Stimulated activated CD8-positive, alpha-beta memory T cell treated with anti-CD3 and anti-CD28 coated beads, Interleukin-4, amount 100 ng/mL, for 48 hours (primary cell): ENCODE results near the gene DCTPP1.
A peak's percentile ranks its signal among the peaks of the same experiment; 100 is the strongest.

Experiments
- DNase-seq: peaks from one replicate; pipeline ENCODE4 v3.0.0-alpha.2; 2020

The DCTPP1 gene

DNA sequence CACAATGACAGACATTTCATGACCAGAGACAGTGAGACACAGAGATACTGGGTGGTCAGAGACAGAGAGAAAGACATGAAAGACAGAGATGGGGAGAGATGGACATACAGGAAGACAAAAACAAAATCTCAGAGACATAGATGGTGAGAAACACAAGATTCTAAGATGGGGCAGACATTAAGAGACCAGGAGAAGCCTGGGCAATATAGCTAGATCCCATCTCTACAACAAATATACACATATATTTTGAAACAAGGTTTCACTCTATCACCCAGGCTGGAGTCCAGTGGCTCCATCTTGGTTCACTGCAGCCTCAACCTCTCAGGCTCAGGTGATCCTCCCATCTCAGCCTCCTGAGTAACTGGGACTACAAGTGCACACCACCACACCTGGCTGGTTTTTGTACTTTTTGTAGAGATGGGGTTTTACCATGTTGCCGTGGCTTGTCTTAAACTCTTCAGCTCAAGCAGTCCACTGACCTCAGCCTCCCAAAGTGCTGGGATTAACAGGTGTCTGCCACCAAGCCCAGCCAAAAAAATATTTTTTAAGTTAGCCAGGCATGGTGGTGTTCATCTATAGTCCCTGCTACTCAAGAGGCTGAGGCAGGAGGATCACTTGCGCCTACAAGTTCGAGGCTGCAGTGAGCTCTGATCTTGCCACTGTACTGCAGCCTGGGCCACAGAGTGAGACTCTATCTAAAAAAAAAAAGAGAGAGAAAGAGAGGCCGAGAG is 49.6 kb downstream of the DCTPP1 start:
- no peak for DNase-seq

DNA sequence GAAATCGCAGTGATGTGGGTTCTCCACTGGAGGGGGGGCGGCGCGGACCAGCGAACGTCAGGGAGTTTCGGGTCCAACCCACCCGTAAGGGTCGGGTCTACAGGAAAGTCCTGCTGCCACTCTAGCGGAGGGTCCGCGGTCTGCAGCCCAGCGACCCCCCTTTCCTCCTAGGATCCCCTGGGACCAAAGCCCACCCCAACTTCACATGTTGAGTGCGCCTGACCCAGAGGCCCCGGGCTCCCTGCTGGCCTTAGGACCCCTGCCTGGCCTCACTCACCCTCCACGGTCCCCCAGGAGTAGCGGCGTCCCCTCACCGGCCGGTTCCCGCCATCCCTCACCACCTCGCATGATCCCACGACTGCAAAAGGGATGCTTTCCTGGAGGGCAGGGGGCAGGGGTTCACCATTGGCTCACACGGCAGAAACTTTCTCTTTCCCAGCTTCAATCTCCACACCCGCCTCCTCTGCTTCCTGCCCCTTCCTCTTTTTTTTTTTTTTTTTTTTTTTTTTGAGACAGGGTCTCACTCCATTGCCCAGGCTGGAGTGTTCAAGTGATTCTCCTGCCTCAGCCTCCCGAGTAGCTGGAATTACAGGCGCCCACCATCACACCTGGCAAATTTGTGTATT is 50.6 kb downstream of the DCTPP1 start:
- no peak for DNase-seq

DNA sequence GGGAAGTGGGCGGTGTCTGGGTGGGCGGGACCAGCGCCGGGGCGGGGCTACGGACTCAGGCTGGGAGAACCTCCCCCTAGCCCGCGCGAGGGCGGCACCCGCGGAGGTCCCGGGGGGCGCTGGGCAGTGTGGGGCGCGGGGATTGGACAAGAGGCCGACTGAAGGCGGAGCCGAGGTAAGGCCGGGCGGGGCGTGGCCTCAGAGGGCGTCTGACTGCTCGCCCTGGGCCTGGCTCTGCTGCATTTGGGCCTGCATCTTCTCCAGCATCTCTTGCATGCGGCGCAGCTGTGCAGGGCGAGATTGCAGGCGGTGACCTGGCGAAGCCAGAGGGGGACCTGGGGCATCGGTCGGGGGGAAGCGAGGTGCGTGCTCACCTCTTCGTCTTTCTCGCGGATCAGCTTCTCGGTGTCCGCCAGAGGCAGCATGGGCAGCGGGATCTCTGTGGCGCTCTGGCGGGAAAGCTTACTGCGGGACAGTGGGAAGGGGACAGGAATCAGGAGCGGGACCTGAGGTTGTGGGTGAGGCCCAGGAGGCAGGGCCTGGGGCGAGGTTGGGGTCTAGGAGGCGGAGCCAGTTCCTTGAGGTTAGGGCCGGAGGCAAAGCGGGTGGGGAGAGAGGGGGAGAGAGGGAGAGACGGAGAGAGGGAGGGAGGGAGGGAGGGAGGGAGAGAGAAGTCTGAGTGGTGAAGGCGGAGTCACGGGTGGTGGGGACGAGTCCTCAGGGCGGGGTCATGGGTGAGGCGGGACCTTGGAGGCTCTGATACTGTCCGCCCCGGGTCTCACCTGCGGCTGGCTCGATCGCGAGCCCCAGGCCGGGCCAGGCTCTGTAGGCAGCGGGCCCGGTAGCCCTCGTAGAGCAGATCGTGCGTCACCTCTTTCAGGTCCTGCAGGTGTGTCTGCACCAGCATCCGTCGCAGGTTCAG is 51.3 kb downstream of the DCTPP1 start:
- peak; percentile 100 for DNase-seq

DNA sequence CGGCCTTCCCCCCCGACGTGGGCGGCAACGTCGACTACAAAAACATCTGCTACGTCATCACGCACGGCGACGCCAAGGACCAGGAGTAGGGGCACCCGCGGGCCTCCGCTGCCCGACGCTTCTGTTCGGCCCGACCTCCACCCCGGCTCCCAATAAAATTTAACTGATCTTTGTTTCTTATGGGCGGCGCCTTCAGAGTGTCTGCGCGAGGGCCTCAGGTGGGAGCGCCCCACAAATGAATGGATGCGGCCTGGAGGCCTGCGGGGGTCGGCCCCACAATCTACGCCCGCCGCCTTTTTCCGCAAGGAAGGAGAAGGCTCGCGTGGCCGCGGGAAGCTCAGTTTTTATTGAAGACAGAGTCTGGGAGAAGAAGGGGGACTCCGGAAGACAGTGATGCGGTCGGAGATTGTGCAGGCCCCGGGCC is 52.0 kb downstream of the DCTPP1 start:
- peak; percentile 91 for DNase-seq

DNA sequence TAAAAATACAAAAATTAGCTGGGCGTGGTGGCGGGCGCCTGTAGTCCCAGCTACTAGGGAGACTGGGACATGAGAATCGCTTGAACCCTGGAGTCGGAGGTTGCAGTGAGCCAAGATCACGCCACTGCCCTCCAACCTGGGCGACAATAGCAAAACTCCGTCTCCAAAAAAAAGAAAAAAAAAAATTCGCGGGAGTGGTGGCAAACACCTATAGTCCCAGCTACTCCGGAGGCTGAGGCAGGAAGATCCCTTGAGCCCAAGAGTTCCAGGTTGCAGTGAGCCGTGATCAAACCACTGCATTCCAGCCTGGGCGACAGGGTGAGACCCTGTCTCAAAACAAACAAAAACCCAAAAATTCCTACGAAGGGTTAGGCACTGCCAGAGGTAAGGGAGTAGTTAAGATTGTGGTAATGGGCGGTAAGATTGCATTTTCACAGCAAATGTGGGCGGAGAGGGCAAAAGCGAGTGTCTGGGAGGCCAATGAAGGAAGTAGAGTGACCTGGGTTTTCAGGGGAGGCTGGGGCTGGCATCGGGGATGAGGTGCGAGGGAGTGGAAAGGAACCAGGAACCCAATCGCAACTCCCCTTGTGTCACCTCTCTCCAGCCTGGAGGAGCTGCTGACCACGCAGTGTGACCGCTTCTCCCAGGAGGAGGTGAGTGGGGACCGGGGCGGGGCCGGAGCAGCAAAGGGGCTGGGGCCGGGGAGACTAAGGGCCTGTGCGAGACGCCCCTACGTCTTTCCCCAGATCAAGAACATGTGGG is 52.6 kb downstream of the DCTPP1 start:
- DNase-seq = no peak

DNA sequence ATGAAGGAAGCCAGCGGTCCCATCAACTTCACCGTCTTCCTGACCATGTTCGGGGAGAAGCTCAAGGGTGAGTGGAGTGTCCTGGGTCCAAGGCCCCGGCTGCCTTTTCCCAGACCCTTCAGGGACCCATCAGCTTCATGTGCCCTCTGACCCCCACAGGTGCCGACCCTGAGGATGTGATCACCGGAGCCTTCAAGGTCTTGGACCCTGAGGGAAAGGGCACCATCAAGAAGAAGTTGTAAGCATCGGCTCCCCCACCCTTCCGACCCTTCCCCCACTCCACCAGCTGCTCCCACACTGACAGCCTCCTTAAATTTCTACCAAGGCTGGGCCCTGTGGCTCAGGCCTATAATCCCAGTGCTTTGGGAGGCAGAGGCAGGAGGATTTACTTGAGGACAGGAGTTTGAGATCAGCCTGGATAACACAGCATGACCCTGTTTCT is 53.3 kb downstream of the DCTPP1 start:
- DNase-seq = no peak

DNA sequence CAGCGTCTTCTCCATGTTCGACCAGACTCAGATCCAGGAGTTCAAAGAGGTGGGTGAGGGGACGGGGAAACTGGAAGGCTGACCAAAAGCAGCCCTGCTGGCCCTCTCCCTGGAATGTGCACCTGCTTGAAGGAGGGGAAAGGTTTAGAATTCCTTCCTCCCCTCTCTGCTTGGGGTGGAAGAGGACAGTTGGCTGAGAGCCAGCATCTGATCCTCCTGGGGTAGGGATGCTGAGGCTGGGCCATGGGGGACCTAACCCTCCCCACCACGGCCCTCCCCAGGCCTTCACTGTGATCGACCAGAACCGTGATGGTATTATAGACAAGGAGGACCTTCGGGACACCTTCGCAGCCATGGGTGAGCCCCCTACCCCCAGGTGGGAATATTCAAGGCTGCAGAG is 54.0 kb downstream of the DCTPP1 start:
- DNase-seq = no peak

DNA sequence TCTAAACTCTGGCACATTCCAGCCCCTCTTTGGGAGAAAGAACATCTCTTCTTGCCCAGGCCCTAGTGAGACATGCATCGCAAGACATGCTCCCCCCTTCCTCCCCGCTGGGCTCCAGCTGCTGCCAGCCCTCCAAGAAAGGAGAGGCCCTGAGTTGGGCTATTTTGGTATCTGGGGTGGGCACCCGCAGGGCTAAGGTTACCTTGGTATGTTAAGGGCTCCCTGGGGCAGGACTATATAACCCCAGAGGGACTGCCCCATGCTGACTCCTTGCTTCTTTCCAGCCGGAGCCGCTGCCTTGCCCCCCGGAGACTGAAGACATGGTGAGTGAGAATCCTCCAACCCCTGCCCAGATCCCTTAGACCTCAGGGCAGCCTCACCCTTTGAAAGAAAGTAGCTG is 55.3 kb downstream of the DCTPP1 start, which contains the start of gene MYL11:
Gene MYL11, plus strand, starts transcription at position 265 of the 400 bp plus-strand sequence. Its CDS starts 56 bp downstream, at position 321.
- no peak for DNase-seq
